ENCODE measurements around the gene ADAM23. TPM values are rescaled to one million over a fixed set of nuclear protein-coding genes. Genes with fewer than 3 reads are reported as not detected.

ADAM23 gene
- total RNA-seq, 1 donor from 2014 or later, result 0.10 TPM

- intact Hi-C loops (cut with micrococcal nuclease), result no loop called here
Observed at GRCh38 chr2:206635015-206635414, 191.7 kb downstream of the ADAM23 start.

- intact Hi-C loops (cut with micrococcal nuclease), result no loop called here
Observed at GRCh38 chr2:206639636-206640035, 196.3 kb downstream of the ADAM23 start.

DNA sequence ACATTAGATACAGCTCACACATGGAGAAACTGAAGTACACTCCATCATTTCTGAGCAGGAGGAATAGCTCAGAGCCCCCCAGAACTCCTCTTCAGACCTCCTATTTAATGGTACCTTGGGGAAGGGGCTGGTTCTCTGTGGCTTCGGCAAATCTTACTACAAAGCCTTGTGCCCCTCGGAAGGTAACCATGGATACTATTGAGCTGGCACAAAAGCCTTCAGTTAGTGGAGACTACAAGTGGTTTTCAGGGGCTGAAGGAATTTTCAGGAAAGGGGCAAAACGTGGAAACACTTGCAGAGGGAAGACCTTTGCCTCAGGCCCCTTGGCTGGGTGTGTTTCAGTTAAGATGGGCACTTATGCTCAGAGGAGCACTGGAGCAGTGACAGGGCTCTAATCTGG is 197.9 kb downstream of the ADAM23 start:
- intact Hi-C loops (cut with micrococcal nuclease), result no loop called here

- intact Hi-C loops (cut with micrococcal nuclease), result no loop called here
Observed at GRCh38 chr2:206642075-206643025, 199.0 kb downstream of the ADAM23 start, which contains the start of gene FAM237A. Gene FAM237A (plus strand): TSS chr2:206642487. CDS start chr2:206644237, 1,750 bp downstream.

DNA sequence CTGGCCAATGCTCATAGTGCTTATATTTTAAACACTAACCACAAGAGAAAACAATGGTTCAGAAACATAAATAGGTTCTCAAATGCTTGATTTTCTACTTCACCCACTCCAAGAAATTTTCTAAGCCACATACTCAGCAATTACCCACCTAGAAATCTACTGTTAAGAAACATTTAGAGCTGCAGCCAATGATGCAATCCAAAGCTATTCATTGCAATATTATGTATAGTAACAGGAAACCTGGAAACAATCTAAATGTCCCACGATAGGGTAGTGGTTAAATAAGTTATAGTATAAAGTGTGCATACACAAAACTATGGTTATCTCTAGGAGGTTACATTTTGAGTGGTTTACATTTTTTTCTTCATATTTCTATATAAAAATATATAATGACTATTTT is 204.7 kb downstream of the ADAM23 start:
- intact Hi-C loops (cut with micrococcal nuclease), result no loop called here

DNA sequence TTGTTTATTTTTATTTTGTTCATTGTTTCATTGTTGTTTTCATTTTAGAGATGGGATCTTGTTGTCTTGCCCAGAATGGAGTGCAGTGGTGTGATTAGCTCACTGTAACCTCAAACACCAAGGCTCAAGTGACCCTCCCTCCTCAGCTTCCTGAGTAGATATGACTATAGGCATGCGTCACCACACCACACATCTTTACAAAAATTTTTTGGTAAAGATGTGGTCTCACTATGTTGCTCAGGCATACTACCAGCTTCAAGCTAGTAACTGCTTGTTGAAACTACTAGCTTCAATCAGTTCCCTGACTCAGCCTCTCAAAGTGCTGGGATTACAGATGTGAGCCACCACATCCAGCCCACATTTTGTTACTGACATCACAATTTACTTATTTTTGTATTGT is 213.8 kb downstream of the ADAM23 start:
- intact Hi-C loops (cut with micrococcal nuclease), result no loop called here

DNA sequence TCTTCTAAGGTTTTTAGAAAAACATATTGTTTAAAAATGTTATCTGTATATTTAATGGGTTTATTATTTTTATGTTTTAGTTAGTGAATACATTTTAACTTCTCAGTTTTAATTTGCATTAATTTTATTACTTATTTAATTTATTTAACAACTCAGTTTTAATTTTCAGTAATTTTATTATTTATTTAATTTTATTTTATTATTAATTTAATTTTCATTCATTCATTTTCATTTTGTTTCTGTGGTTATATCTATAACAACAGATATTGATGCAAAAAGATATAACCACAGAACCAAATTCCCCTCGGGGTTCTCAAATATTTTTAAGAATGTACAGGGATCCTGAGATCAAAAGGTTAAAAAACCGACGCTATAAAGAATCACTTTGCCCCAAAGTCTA is 221.9 kb downstream of the ADAM23 start:
- intact Hi-C loops (cut with micrococcal nuclease), result no loop called here

Other genes with a start within 250 kb of the ADAM23 start
- gene ZDBF2, start 168.9 kb upstream of the ADAM23 start, total RNA-seq, result 10.8 and 11.0 TPM in 2 replicates
- not detected in 2 replicates for gene FAM237A, start 199.0 kb downstream of the ADAM23 start, total RNA-seq

All from T-helper 1 cell treated with Interleukin-12 subunit alpha and Interleukin-12 subunit beta and Interleukin-4 antibody, amounts not matched to agents 30 ng/mL and 1 ng/mL, for 36 hours (primary cell).